ENCODE measurements around the gene EIF5A. TPM values are rescaled to one million over a fixed set of nuclear protein-coding genes. Genes with fewer than 3 reads are reported as not detected.
A peak's percentile ranks its signal among the peaks of the same experiment; 100 is the strongest.

The EIF5A gene
- total and polyA plus RNA-seq, 2 of the 8 experiments (the other 6 are each of a cell fraction or from before 2014, with no cell fraction given) = 717 to 1,172 TPM

DNA sequence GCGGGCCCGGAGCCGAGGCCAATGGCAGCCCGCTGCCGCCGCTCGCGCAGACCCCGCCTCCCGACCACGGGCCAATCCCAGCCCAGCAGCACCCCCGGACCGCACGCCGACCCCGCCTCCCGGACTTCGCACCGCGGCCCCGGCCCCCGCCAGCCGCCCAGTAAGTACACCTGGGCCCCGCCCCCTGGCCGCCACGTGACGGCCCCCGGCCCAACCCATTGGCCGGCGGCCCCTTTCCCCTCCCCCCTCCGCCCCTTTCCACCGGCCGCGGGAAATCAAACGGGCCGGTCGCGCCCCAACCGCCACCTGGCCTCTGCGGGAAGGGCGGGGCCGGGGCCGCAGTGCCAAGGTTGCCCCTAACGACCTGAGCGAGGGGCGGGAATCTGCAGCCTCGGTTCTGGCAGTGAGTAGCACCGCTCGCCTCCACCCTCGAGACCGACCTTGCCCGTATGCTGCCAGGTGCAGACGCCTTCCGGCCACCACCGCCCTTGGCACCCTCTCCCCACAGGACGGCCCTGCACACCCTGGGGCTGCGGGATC lies 12.7 kb upstream of the EIF5A start, which contains the start of gene YBX2:
Gene YBX2, minus strand, starts transcription at position 26 of the 540 bp plus-strand sequence. CDS start 139 bp downstream, outside the sequence.
- H3K4ac ChIP-seq (replicated peaks; ENCODE audit: insufficient read length, low read depth, low read length) = no peak within 1 kb of the TSS
- H3K36me3 ChIP-seq (ENCODE audit: control insufficient read depth in 2 of 4, insufficient read depth in 4 of 4, low read length in 3 of 4) = no peaks in the 10 kb centered on the region
- peaks cover 2% of the 10 kb centered on the region; the same call in 1 of the 2 replicates for H3K23me2 ChIP-seq (ENCODE audit: low read depth, low read length)
- no peak within 1 kb of the TSS for H2BK15ac ChIP-seq (ENCODE audit: low read length)
- peak in 1 of 2 experiments; percentile 97 for DNase-seq (ENCODE audit: low read depth in 1 of 2, low spot score in 2 of 2)
- no peak within 1 kb of the TSS for H3K27ac ChIP-seq (ENCODE audit: low read depth, low read length)
- peak within 1 kb of the TSS; percentile 47; the same call in 1 of the 2 replicates for H2BK5ac ChIP-seq (ENCODE audit: low read depth, low read length)
- no peaks in the 10 kb centered on the region; a peak in 1 of 4 replicates for H3K9me3 ChIP-seq (ENCODE audit: insufficient read depth in 2 of 2, low read depth in 1 of 2, low read length in 1 of 2)
- ChIA-PET POLR2A (ENCODE audit: partially characterized antibody) (no interaction called here), CTCF (ENCODE audit: partially characterized antibody) (no interaction called here)
- H3K4me3 ChIP-seq (ENCODE audit: extremely low read depth in 1 of 4, insufficient read depth in 2 of 4, low read depth in 3 of 4, low read length in 4 of 4) = peak within 1 kb of the TSS; percentile 46 to 65 (median 52)
- no peak within 1 kb of the TSS for H2BK20ac ChIP-seq (ENCODE audit: low read length)
- H2BK12ac ChIP-seq (ENCODE audit: low read depth, low read length) = peak within 1 kb of the TSS; percentile 81; the same call in 1 of the 2 replicates
- H2AFZ ChIP-seq (ENCODE audit: low read length) = no peak within 1 kb of the TSS
- H3K4me2 ChIP-seq (ENCODE audit: insufficient read depth in 1 of 2, low read depth in 2 of 2, low read length in 2 of 2) = peak within 1 kb of the TSS; percentile 82 to 88
- peak within 1 kb of the TSS in 3 of 4 experiments; percentile 26 to 47 (median 36); a peak in 4 of 7 replicates for H3K9ac ChIP-seq (replicated peaks in 1 of 4; ENCODE audit: extremely low read depth in 1 of 4, low read depth in 3 of 4, low read length in 3 of 4)
- no peak for FAIRE-seq
- H4K91ac ChIP-seq (replicated peaks; ENCODE audit: insufficient read length, low read length) = peak within 1 kb of the TSS; percentile 50
- H4K8ac ChIP-seq (ENCODE audit: extremely low read depth, insufficient read depth, low read length) = peak within 1 kb of the TSS; percentile 60; the same call in 1 of the 2 replicates
- peaks cover 3 to 11% (median 9%) of the 10 kb centered on the region in 4 experiments for H3K27me3 ChIP-seq (replicated peaks in 1 of 4; ENCODE audit: control insufficient read depth in 3 of 4, extremely low read depth in 1 of 4, insufficient read depth in 3 of 4, low read length in 3 of 4)
- no peak within 1 kb of the TSS for H3K23ac ChIP-seq (ENCODE audit: insufficient read length)
- no peak within 1 kb of the TSS for H3K14ac ChIP-seq (ENCODE audit: insufficient read length)
- H4K20me1 ChIP-seq (replicated peaks in 1 of 2; ENCODE audit: control insufficient read depth in 1 of 2, insufficient read depth in 2 of 2, low read length in 2 of 2) = peaks cover 0 to 9% of the 10 kb centered on the region in 2 experiments
- 2% methylated on average over 27 of the region's 57 CpGs; no CpG with 5 or more reads in 1 of the 2 experiments for WGBS, 2 experiments (ENCODE audit: extremely low coverage in 1 of 2, insufficient coverage in 1 of 2, insufficient read length in 1 of 2, insufficient replicate concordance in 2 of 2, low coverage in 1 of 2, low lambda C conversion rate in 2 of 2, missing lambda C conversion rate in 1 of 2)
- peaks cover 0 to 14% (median 6%) of the 10 kb centered on the region in 4 experiments; a peak in 6 of 7 replicates for H3K4me1 ChIP-seq (replicated peaks in 1 of 4; ENCODE audit: control insufficient read depth in 3 of 4, insufficient read depth in 4 of 4, low read length in 3 of 4)
- H3K18ac ChIP-seq (ENCODE audit: extremely low read depth, low read length) = peak within 1 kb of the TSS; percentile 71
- no peaks in the 10 kb centered on the region for H3K79me2 ChIP-seq (ENCODE audit: control insufficient read depth in 1 of 2, insufficient read depth in 2 of 2, low read length in 2 of 2)
- H2BK120ac ChIP-seq (replicated peaks; ENCODE audit: low read depth, low read length) = no peak within 1 kb of the TSS
- peak within 1 kb of the TSS; percentile 55 for H4K5ac ChIP-seq (ENCODE audit: insufficient read length, low read depth, low read length)
- H3K56ac ChIP-seq (replicated peaks; ENCODE audit: insufficient read length, low read depth, low read length) = no peak within 1 kb of the TSS
- no peak within 1 kb of the TSS for H2AK5ac ChIP-seq (ENCODE audit: low read depth, low read length)
- H3K79me1 ChIP-seq (ENCODE audit: low read depth, low read length) = peaks cover 2% of the 10 kb centered on the region; the same call in 1 of the 2 replicates
- TF ChIP-seq, protein P1, sequence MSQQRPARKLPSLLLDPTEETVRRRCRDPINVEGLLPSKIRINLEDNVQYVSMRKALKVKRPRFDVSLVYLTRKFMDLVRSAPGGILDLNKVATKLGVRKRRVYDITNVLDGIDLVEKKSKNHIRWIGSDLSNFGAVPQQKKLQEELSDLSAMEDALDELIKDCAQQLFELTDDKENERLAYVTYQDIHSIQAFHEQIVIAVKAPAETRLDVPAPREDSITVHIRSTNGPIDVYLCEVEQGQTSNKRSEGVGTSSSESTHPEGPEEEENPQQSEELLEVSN (IDR thresholded peaks at IDR 0.05) = peak; percentile 96
- TF ChIP-seq TCF12 (IDR thresholded peaks at IDR 0.05; ENCODE audit: low read depth, low read length) = 0 out of 2 replicates have a peak, but pooled peaks have one; percentile 10
- no peak for TF ChIP-seq GTF2F1 (IDR thresholded peaks at IDR 0.05; ENCODE audit: borderline replicate concordance, low read depth, low read length)
- no peak for TF ChIP-seq ZNF274 (IDR thresholded peaks at IDR 0.05; ENCODE audit: borderline replicate concordance, extremely low read depth, low read length)
- TF ChIP-seq JUND (IDR thresholded peaks at IDR 0.05; ENCODE audit: low read length) = no peak
- TF ChIP-seq, protein P2, sequence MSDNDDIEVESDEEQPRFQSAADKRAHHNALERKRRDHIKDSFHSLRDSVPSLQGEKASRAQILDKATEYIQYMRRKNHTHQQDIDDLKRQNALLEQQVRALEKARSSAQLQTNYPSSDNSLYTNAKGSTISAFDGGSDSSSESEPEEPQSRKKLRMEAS (IDR thresholded peaks at IDR 0.05) = peak; percentile 82
- TF ChIP-seq CTBP2 (IDR thresholded peaks at IDR 0.05; ENCODE audit: borderline replicate concordance, insufficient read depth, insufficient read length, low read length) = no peak
- TF ChIP-seq SP4 (IDR thresholded peaks at IDR 0.05; ENCODE audit: low read length) = no peak
- no peak for TF ChIP-seq CBX8 (IDR thresholded peaks at IDR 0.05; ENCODE audit: borderline replicate concordance, low read depth, low read length)
- TF ChIP-seq GABPA (IDR thresholded peaks at IDR 0.05; ENCODE audit: borderline replicate concordance, insufficient read depth, low read length) = no peak
- no peak for TF ChIP-seq JUN (IDR thresholded peaks at IDR 0.05; ENCODE audit: low read depth, low read length)
- no peak for TF ChIP-seq PHF8 (conservative IDR thresholded peaks at IDR 0.05; ENCODE audit: low read depth, low read length)

Data from H1 (cell line).